Right forelimb (tissue), 1 donor: ENCODE data around the gene OR52N5.
A peak's percentile ranks its signal among the peaks of the same experiment; 100 is the strongest.

Source experiments
- DNase-seq: peaks from one replicate; pipeline ENCODE4 v3.0.0-alpha.2; 2018

Gene OR52N5

DNA sequence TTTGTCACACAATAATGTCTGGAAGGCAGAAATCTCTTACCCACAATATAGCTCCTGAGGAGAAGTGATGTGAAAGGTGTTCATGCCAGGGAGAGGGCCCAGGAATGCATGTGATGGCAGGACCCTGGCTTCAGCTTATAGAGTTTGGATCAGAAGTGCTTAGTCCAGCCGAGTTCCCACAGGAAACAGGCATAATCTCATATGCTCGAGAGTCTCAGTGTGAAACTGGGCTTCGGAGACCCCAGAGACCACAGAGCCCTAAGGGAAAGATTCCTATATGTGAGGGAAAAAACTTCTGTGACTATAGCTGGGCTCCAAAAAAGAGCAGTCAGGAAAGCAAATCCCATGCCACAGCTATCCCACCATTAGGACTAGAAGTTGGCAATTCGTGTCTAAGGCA, at the start of gene OR52N5:
TSS of gene OR52N5 (minus strand) at position 101 of the 400 bp plus-strand sequence. CDS start 4,721 bp downstream, outside the sequence.
- DNase-seq: no peak

DNA sequence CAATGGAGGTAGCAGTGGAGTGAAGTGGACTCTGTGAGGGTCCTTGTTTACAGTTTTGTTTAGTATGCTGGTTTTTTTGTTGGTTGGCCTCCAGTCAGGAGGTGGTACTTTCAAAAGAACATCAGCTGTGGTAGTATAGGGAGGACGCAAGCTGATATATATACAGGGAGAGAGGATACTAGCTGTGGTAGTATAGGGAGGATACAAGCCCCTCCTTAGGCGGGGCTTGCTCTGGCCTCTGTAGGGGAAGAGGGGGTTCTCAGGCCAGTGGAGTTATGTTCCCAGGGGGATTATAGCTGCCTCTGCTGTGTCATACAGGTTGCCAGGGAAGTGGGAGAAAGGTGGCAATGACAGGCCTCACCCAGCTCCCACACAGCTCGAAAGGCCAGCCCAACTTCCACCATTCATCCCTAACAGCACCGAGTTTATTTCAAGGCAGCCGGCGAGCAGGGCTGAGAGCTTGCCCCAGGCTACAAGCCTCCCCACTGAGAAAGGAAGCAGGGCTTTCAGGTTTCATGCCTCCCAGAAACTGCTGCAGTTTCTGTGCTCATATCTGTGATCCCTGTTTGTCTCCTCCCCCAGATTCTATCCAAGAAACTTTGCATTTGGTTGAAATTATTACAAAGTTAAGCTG, 48.2 kb upstream of the OR52N5 start:
- DNase-seq: no peak

DNA sequence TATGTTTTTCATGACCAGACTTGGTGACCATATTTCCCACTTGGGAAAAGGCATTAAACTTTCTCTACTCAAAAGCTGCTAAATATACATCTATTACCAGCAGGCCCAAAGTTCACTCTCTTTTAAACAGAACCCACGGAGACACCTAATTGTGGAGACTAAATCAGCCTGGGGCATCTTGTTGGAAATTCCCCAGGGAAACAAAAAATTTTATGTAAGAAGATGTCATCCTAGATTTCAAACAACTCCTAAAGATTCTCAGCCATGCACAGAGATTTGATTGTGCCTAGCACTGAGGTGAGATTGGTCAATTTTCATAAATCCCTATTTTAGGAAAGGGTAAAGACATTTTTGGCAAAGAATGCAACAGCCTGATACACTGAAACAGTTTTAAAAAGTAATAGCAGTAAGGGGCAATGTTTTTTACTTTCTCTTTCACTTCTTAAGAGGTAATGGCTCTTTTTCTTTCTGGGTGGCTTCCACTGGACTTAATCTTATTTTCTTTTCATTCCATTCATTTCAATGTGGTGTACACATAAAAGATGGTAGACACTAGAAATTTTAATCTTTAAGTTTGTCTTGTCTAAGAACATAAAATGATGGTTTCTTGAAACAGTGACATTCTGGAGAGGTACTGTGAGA, 35.2 kb upstream of the OR52N5 start:
- DNase-seq: no peak

GRCh38 chr11:5815534-5815933, 32.4 kb upstream of the OR52N5 start:
- no peak for DNase-seq

DNA sequence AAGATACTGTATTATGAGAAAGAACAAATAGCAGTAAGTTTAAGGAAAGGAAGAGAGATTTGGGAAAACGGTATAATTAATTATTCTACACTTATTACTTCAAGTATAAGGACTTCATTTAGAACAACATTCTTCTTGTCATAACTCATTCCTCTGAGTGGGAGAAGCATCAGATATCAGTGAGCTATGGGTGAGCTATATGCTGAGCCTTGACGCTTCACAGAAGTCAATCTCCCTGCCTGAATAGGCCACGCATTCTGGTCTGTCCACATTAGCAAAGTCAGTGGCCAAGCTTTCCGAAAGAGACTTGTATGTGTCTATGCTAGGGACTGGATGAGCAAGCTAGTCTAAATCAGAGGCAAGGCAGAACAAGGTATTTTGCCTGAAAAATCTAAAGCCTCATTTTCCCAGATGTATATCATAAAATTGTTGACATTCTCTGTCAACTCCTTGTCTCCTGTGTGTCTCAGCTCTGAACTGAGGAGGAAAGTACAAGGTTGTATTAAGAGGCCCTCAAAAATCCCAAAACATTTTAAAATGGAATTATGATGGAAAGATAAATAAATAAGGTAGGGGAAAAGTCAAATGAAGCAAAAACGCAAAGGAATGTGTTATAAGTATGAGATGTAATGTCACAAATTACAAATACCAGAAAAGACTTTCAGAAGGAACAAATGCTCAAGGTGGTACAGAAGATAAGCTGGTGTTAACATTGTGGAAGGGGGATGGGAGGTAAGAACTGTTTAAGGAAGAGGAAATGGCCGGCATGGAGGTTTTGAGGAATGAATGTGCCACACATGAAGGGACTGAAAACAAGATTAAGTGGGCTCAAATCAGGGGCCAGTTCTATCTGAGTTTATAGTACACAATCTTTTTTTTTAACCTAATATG, 27.0 kb upstream of the OR52N5 start:
- no peak for DNase-seq

GRCh38 chr11:5809122-5809519, 26.0 kb upstream of the OR52N5 start:
- no peak for DNase-seq

GRCh38 chr11:5808500-5809121, 25.5 kb upstream of the OR52N5 start, which contains the start of gene OR52N2:
OR52N2 (plus strand) TSS chr11:5808924; CDS start chr11:5820336, 11,412 bp downstream.
- DNase-seq: peak; percentile 78

DNA sequence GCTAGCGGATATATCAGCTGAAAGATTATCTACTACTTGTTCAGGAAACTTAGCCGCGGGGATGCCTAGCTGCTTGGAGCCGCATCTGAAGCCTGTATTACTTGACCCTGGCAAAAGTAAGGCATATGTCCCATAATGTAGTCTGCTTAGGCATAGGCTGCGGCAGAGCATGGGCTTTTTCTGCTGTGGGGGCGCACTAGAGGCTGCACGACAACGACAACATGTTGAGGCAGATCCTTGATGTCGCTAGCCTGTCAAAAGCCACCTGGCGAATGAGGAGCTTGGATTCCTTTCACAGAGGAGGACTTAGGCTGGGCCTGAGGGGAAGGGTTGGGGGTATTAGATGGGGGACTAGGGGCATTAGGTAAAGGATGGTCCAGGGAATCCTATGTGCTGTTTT, 24.4 kb upstream of the OR52N5 start:
- DNase-seq: no peak

DNA sequence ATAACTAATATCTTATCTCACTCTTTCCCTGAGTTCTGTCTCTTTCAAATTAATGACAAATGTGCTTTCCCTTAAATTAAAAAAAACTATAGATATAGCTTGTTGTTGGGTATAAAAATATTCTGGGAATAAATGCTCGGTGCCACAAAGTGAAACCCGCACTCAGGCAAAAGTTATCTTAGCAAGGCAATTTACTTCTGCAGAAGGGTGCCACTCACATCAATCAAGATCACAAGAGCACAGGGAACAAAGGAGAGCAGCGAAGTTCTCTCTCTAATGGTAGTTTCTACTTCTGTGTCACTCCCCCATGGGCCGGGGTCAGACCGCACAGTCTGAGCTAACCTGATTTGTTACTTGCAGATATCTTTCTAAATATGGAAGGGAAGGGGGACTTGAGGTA, 20.8 kb upstream of the OR52N5 start:
- no peak for DNase-seq

DNA sequence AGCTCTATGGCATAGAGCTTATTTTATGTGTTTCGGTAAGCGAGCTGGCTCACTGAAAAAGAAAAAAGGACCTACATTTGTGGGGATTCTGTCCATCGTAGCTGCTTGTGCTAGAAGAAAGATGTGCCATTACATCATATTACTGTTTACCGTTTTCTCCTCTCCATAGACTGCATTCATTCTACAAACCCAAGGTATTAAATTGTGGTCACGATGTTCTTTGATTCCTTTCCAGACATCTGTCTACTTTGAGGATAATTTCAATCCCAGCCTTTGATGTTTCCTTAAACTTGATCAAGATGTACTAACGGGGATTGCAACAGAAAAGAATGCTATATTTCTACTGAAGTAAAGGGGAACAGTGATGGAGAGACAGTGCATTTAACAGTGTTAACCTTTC, 13.4 kb upstream of the OR52N5 start:
- no peak for DNase-seq

DNA sequence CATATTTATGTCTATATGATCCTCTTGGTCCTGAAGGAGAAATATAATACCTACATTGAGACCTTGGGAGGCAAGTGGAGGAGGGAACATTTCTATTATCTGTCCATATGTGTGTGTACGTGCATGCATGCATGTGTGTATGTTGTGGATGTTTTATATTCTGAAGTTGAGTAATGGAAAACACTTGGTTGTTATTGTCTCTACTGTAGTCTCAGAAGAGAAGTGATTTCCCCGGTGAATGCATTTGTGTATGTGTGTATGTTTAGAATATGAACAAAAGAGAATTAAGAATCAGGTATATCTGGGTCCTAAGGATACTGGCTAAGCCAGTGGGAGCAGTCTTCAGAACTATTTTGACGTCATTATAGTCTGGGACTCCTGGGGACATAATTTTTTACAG, 8.0 kb upstream of the OR52N5 start, which contains the start of gene OR52N1:
TSS of gene OR52N1 (minus strand) at position 101 of the 400 bp plus-strand sequence. CDS start 2,449 bp downstream, outside the sequence.
- DNase-seq: no peak

DNA sequence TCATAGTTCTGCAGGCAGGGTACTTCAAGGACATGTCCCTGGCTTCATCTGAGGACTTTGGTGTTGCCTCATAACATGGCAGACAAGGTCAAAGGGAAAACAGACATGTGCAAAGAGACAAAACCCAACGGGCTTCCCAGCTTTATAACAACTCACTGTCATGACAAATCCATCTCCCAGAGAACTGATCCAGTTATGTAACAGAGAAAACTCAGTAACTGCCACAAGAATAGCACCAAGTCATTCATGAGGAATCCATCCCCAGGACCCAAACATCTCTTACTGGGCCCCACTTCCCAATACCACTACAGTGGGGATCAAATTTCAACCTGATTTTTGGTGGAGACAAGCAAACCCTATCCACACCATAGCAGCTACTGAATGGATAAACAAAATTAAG, 16.1 kb downstream of the OR52N5 start:
- no peak for DNase-seq

DNA sequence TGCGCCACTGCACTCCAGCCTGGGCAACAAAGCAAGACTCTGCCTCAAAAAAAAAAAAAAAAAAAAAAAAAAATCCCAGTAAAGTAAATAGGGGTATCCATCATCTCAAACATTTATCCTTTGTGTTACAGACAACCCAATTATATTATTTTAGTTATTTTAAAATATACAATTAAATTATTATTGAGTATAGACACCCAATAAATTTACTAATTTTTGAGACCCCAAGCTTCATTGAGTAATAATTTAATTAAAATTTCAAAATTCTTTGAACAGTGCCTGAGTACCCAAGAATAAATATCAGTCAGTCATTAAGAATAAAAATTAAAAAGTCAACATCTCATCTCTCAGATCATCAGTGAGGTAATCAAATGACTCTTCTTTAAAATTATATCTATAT, 29.2 kb downstream of the OR52N5 start, which contains the start of gene OR52N4:
TSS of gene OR52N4 (plus strand) at position 301 of the 400 bp plus-strand sequence. CDS start 498 bp downstream, outside the sequence.
- no peak for DNase-seq

- DNase-seq: no peak
These were observed 33.3 kb downstream of the OR52N5 start for GRCh38 chr11:5749836-5750235.

DNA sequence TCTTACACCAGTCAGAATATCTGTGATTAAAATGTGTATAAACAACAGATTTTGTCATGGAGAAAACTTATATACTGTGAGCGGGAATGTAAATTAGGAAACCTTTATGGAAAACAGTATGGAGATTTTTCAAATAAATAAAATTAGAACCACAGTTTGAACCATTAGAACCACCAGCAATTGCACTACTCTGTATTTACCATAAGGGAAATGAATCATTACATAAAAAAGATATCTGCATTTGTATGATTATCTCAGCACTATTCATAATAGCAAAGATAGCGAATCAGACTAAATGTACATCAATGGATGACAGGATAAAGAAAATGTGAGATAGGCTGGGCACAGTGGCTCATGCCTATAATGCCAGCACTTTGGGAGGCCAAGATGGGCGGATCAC, 36.5 kb downstream of the OR52N5 start:
- no peak for DNase-seq

GRCh38 chr11:5738431-5738830, 44.7 kb downstream of the OR52N5 start:
- no peak for DNase-seq

GRCh38 chr11:5737670-5738392, 45.3 kb downstream of the OR52N5 start:
- no peak for DNase-seq

GRCh38 chr11:5737091-5737490, 46.1 kb downstream of the OR52N5 start:
- DNase-seq: no peak

DNA sequence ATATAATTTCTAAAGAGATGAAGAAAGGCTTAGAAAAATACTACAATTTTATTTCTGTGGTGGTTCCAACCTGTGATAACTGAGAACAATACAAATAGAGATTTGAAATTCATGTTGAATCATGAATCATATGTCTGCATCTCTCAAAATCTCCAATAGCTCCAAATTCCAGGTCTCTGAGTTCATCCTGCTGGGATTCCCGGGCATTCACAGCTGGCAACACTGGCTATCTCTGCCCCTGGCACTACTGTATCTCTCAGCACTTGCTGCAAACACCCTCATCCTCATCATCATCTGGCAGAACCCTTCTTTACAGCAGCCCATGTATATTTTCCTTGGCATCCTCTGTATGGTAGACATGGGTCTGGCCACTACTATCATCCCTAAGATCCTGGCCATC, 46.8 kb downstream of the OR52N5 start, which contains the start of gene OR56B1:
TSS of gene OR56B1 (plus strand) at position 53 of the 400 bp plus-strand sequence. CDS start at position 122, 69 bp downstream.
- no peak for DNase-seq

- DNase-seq: no peak
These were observed 55.5 kb downstream of the OR52N5 start for GRCh38 chr11:5727691-5728090.

- no peak for DNase-seq
These were observed 56.8 kb downstream of the OR52N5 start for GRCh38 chr11:5726351-5726750.
